Pancreas (tissue), 10 donors: ENCODE data around the gene GJB6. TPM values are rescaled to one million over a fixed set of nuclear protein-coding genes. Genes with fewer than 3 reads are reported as not detected.

ENCODE experiments used
- ATAC-seq, 4 donors: fragments of 200-7000 bp; cut with Tn5 transposase; one replicate each; pipeline versions ENCODE4 v1.8.0 to v1.9.1; 2020; ENCODE audit warnings: mild to moderate bottlenecking in 4 of 4, moderate library complexity in 4 of 4
- DNase-seq, 6 donors: peaks; one replicate each; pipeline ENCODE4 v3.0.0-alpha.2; 2020
- FAIRE-seq: peaks from 2 replicates; lab custom pipeline; 2012; peaks lifted over from hg19 to GRCh38; lab: Jason Lieb, UNC
- H3K27ac ChIP-seq, 4 donors: fragments of 200-600 bp; sonication (generic); 1 replicate in 3 of 4; 2 replicates in 1 of 4; pipeline versions ENCODE4 v1.5.0 to v1.8.0; 2020
- H3K27me3 ChIP-seq, 4 donors: fragments of 200-600 bp; one replicate each; pipeline ENCODE4 v1.8.0; 2021
- H3K36me3 ChIP-seq, 3 donors: fragments of 200-600 bp; sonication (generic) in 1 of 3; one replicate each; pipeline versions ENCODE4 v1.5.0 to v1.8.0; 2020 to 2021
- H3K4me1 ChIP-seq, 3 donors: fragments of 200-600 bp; one replicate each; pipeline ENCODE4 v1.8.0; 2021
- H3K4me3 ChIP-seq, 4 donors: fragments of 200-600 bp; sonication (generic) in 2 of 4; one replicate each; pipeline versions ENCODE4 v1.5.0 to v1.8.0; 2020 to 2021
- H3K9me3 ChIP-seq, 4 donors: fragments of 200-600 bp; one replicate each; pipeline ENCODE4 v1.8.0; 2021
- CTCF ChIP-seq, 4 donors: fragments of 200-600 bp; sonication (generic) in 3 of 4; IDR thresholded peaks; one replicate each; pipeline versions ENCODE4 v1.5.0 to v1.8.0; 2021; ENCODE audit warnings: antibody characterized with exemption in 4 of 4
- whole genome bisulfite sequencing, 2 donors: extraction: QIAGEN DNeasy Blood & Tissue Kit; methylation state at CpG; one replicate each; pipeline ENCODE4 v1.1.7; 2013; 5-methylcytosine and 5-hydroxymethylcytosine counted together
- intact Hi-C, 3 donors: fragments of 100-400 bp; cut with DNase I; formaldehyde crosslinking; loops; one replicate each; pipeline versions ENCODE4 v1.11.1 to v1.14.2; 2022
- polyA plus RNA-seq, 2 donors: library from polyadenylated mRNA; stranded (reverse); fragments of 200-250 nt; gene quantifications; one replicate each; pipeline ENCODE4 v1.2.3, GENCODE V29; 2013
- total RNA-seq, 6 donors: library from RNA; stranded (reverse); fragmentation: NEBNext Ultra II Directional in 4 of 6; extraction: Animal tissue kit (Norgen Biotek cat#: 25700) in 4 of 6; gene quantifications; one replicate each; pipeline versions ENCODE4 v1.2.1 to v1.2.4, GENCODE V29; 2021 to 2023
- donor health status: healthy with polysubstance abuse.
- donor health status: DM: no; HTN: no; CAD: no; lungs with moderate emphysema.
- donor health status: DM: no; HTN: no; CAD: no.
- donor health status: control.
- donor health status: control.
- donor health status: Bipolar disorder and iron deficiency.
- donor health status: DM: yes; HTN: yes; CAD: no.
- donor health status: DM: no; HTN: no; CAD: no.
- donor health status: DM: no; HTN: no; CAD: no.
- donor health status: DM: yes; HTN: yes; CAD: no.

Gene GJB6
- total and polyA plus RNA-seq, 8 donors, result 0.08 to 0.09 TPM; not detected in 6

- intact Hi-C loops, result no loop called here
- no peak overlapping the region for H3K4me3 ChIP-seq
- H3K4me1 ChIP-seq, result peaks cover 0 to 5% (median 0%) of the 10 kb centered on the region in 3 donors
- TF ChIP-seq CTCF (IDR thresholded peaks at IDR 0.05), result no peak
- ATAC-seq (no peak), FAIRE-seq (no peak), DNase-seq (no peak)
- 89 to 93% methylated on average over 16 of the region's 16 CpGs for WGBS, 2 donors
- no peak overlapping the region for H3K27ac ChIP-seq
- H3K9me3 ChIP-seq, result no peaks in the 10 kb centered on the region
- H3K36me3 ChIP-seq, result no peaks in the 10 kb centered on the region
- H3K27me3 ChIP-seq, result peaks cover 0 to 3% (median 0%) of the 10 kb centered on the region in 4 donors
These were observed 41.4 kb downstream of the GJB6 start for GRCh38 chr13:20190481-20191310.

DNA sequence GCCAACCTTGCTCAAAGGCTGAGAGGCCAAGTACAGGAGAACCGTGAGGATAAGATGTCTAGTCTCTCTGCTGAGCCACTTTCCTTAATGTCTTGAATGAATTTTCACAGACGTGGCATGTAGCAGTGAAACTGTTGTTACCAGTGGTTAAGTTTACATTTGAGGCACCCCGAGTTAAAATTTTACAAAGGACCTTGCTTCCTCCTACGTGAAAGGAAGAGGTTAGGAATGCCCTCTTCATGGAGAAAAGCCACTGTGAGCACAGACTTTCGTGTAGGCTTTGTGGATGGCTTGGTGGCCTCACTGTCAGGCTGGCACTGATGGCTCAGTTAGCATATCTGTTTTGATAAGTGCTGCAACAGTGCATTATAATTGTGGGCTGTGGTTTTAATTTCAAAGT is 42.0 kb downstream of the GJB6 start:
- Histone ChIP-seq H3K9me3 (no peaks in the 10 kb centered on the region), H3K27ac (no peak overlapping the region), H3K4me3 (no peak overlapping the region), H3K36me3 (no peaks in the 10 kb centered on the region), H3K27me3 (no peaks in the 10 kb centered on the region), H3K4me1 (peaks cover 0 to 5% (median 0%) of the 10 kb centered on the region in 3 donors)
- FAIRE-seq (no peak), ATAC-seq (no peak), DNase-seq (no peak)
- 64 to 71% methylated on average over 5 of the region's 5 CpGs for WGBS, 2 donors
- intact Hi-C loops, result no loop called here
- no peak for TF ChIP-seq CTCF (IDR thresholded peaks at IDR 0.05)

GRCh38 chr13:20188667-20189553 is 43.2 kb downstream of the GJB6 start:
- ATAC-seq (no peak), FAIRE-seq (no peak), DNase-seq (no peak)
- Histone ChIP-seq H3K4me1 (peaks cover 0 to 5% (median 0%) of the 10 kb centered on the region in 3 donors), H3K9me3 (no peaks in the 10 kb centered on the region), H3K4me3 (no peak overlapping the region), H3K27ac (no peak overlapping the region), H3K27me3 (no peaks in the 10 kb centered on the region), H3K36me3 (no peaks in the 10 kb centered on the region)
- WGBS, 2 donors, result 86 to 92% methylated on average over 28 of the region's 28 CpGs
- no peak for TF ChIP-seq CTCF (IDR thresholded peaks at IDR 0.05)
- intact Hi-C loops, result loop anchor here in 1 of 3 donors (10.0 kb wide), 1 partner anchor 736 kb away; no protein-coding TSS in a partner anchor

GRCh38 chr13:20186771-20187170 is 45.3 kb downstream of the GJB6 start:
- FAIRE-seq (no peak), DNase-seq (no peak), ATAC-seq (no peak)
- TF ChIP-seq CTCF (IDR thresholded peaks at IDR 0.05), result no peak
- WGBS, 2 donors, result 62 to 67% methylated on average over 6 of the region's 6 CpGs
- H3K27me3 ChIP-seq, result no peaks in the 10 kb centered on the region
- H3K27ac ChIP-seq, result no peak overlapping the region
- H3K36me3 ChIP-seq, result no peaks in the 10 kb centered on the region
- H3K4me3 ChIP-seq, result no peak overlapping the region
- H3K4me1 ChIP-seq, result no peaks in the 10 kb centered on the region
- intact Hi-C loops, result loop anchor here in 1 of 3 donors (10.0 kb wide), 1 partner anchor 738 kb away; no protein-coding TSS in a partner anchor
- H3K9me3 ChIP-seq, result no peaks in the 10 kb centered on the region
